CD14-positive monocyte (primary cell): Measurements from ENCODE around the gene MFNG. TPM values are rescaled to one million over a fixed set of nuclear protein-coding genes. Genes with fewer than 3 reads are reported as not detected.
A peak's percentile ranks its signal among the peaks of the same experiment; 100 is the strongest.

ENCODE experiments used
- DNase-seq, 3 donors: peaks; one replicate each; pipeline ENCODE4 v3.0.0-alpha.2; 2011 to 2022
- H2AFZ ChIP-seq: 2 replicates; pipeline ENCODE4 v1.6.0; 2012; ENCODE audit warnings: mild to moderate bottlenecking, low read depth, low read length, inconsistent platforms; ENCODE audit not compliant: insufficient read depth, poor library complexity, severe bottlenecking
- H3K27ac ChIP-seq, 2 donors: 1 replicate in 1 of 2; 2 replicates in 1 of 2; pipeline ENCODE4 v1.5.1; 2012 to 2013; ENCODE audit warnings: low read length in 2 of 2, control low read depth in 1 of 2, inconsistent platforms in 1 of 2, low read depth in 1 of 2, mild to moderate bottlenecking in 1 of 2
- H3K27me3 ChIP-seq, 2 donors: one replicate each; pipeline versions ENCODE4 v1.6.0 to v1.6.1; 2011 to 2013; ENCODE audit warnings: low read length in 2 of 2; ENCODE audit not compliant: control insufficient read depth in 2 of 2, insufficient read depth in 2 of 2
- H3K36me3 ChIP-seq, 2 donors: replicated peaks in 1 of 2; 1 replicate in 1 of 2; 2 replicates in 1 of 2; pipeline versions ENCODE4 v1.5.1 to v1.6.1; 2012 to 2013; ENCODE audit warnings: low read length in 2 of 2, control low read depth in 1 of 2, inconsistent platforms in 1 of 2, mild to moderate bottlenecking in 1 of 2; ENCODE audit not compliant: insufficient read depth in 2 of 2, control insufficient read depth in 1 of 2
- H3K4me1 ChIP-seq, 2 donors: 1 replicate in 1 of 2; 2 replicates in 1 of 2; pipeline versions ENCODE4 v1.5.1 to v1.6.1; 2012 to 2013; ENCODE audit warnings: low read length in 2 of 2, control low read depth in 1 of 2, inconsistent platforms in 1 of 2, mild to moderate bottlenecking in 1 of 2, moderate library complexity in 1 of 2; ENCODE audit not compliant: insufficient read depth in 2 of 2, control insufficient read depth in 1 of 2
- H3K4me2 ChIP-seq: replicated peaks from 2 replicates; pipeline ENCODE3; 2012; ENCODE audit warnings: low read length, moderate library complexity, mild to moderate bottlenecking; ENCODE audit not compliant: poor library complexity, severe bottlenecking; ENCODE audit errors: extremely low read depth
- H3K4me3 ChIP-seq, 3 experiments: fragments of 200-600 bp in 1 of 3; sonication (generic) in 1 of 3; replicated peaks in 1 of 3; 1 replicate in 2 of 3; 2 replicates in 1 of 3; pipeline ENCODE4 v1.5.1; 2011 to 2013; ENCODE audit warnings: low read length in 3 of 3, mild to moderate bottlenecking in 3 of 3, control low read depth in 2 of 3, low read depth in 2 of 3, inconsistent platforms in 1 of 3, moderate library complexity in 1 of 3
- H3K79me2 ChIP-seq: 2 replicates; pipeline ENCODE4 v1.6.0; 2012; ENCODE audit warnings: mild to moderate bottlenecking, control low read depth, inconsistent platforms, low read length, moderate library complexity; ENCODE audit not compliant: insufficient read depth
- H3K9ac ChIP-seq: 2 replicates; pipeline ENCODE4 v1.6.0; 2017; ENCODE audit warnings: low read length, mild to moderate bottlenecking; ENCODE audit not compliant: insufficient read depth, poor library complexity, severe bottlenecking
- H3K9me3 ChIP-seq, 2 donors: replicated peaks in 1 of 2; 1 replicate in 1 of 2; 2 replicates in 1 of 2; pipeline versions ENCODE4 v1.5.1 to v1.6.1; 2012 to 2013; ENCODE audit warnings: low read length in 2 of 2, control low read depth in 1 of 2; ENCODE audit not compliant: control insufficient read depth in 1 of 2, insufficient read depth in 1 of 2
- H4K20me1 ChIP-seq: 2 replicates; pipeline ENCODE4 v1.6.0; 2012; ENCODE audit warnings: mild to moderate bottlenecking, low read length, control low read depth, moderate library complexity; ENCODE audit not compliant: insufficient read depth
- H3K27ac Mint-ChIP-seq, 7 donors: one replicate each; pipeline ENCODE4 v1.8.0; 2020; ENCODE audit warnings: mild to moderate bottlenecking in 7 of 7, mixed read lengths in 7 of 7, moderate library complexity in 6 of 7, inconsistent platforms in 2 of 7
- H3K27me3 Mint-ChIP-seq, 3 donors: one replicate each; pipeline ENCODE4 v1.8.0; 2021 to 2022; ENCODE audit warnings: low read depth in 3 of 3, mild to moderate bottlenecking in 3 of 3, mixed read lengths in 3 of 3, moderate library complexity in 3 of 3, inconsistent platforms in 1 of 3
- H3K36me3 Mint-ChIP-seq, 2 donors: one replicate each; pipeline ENCODE4 v1.8.0; 2020; ENCODE audit warnings: mixed read lengths in 2 of 2, inconsistent platforms in 1 of 2, mild to moderate bottlenecking in 1 of 2
- H3K4me1 Mint-ChIP-seq: one replicate; pipeline ENCODE4 v1.8.0; 2020; ENCODE audit warnings: mild to moderate bottlenecking, mixed read lengths
- H3K4me3 Mint-ChIP-seq, 2 donors: one replicate each; pipeline ENCODE4 v1.8.0; 2020; ENCODE audit warnings: mild to moderate bottlenecking in 2 of 2, mixed read lengths in 2 of 2, moderate library complexity in 1 of 2
- H3K9me3 Mint-ChIP-seq, 7 donors: one replicate each; pipeline ENCODE4 v1.8.0; 2020 to 2022; ENCODE audit warnings: mixed read lengths in 7 of 7, mild to moderate bottlenecking in 6 of 7, moderate library complexity in 6 of 7, inconsistent platforms in 2 of 7
- WGBS: methylation state at CpG from one replicate; pipeline ENCODE4 v1.1.5; 2013; ENCODE audit warnings: missing lambda C conversion rate; ENCODE audit not compliant: insufficient coverage; 5-methylcytosine and 5-hydroxymethylcytosine counted together
- intact Hi-C, 2 donors: fragments of 100-400 bp; cut with micrococcal nuclease; formaldehyde crosslinking; loops; one replicate each; pipeline versions ENCODE4 v1.15.0 to v1.15.1; 2023
- polyA plus RNA-seq, 3 donors: library from polyadenylated mRNA; depleted of rRNA in 1 of 3; unstranded in 2 of 3; stranded (reverse) in 1 of 3; fragments of 300-500 nt in 2 of 3; fragments of >200 nt in 1 of 3; fragmentation: Illumina TruSeq in 2 of 3; gene quantifications; 1 replicate in 2 of 3; 2 replicates in 1 of 3; pipeline ENCODE4 v1.2.3, GENCODE V29; 2012 to 2021
- TF ChIP-seq, protein P1 (sequence below): fragments of 200-600 bp; IDR thresholded peaks from one replicate; pipeline ENCODE4 v1.8.0; 2022; ENCODE audit warnings: antibody characterized with exemption, mild to moderate bottlenecking

MFNG gene
- polyA plus RNA-seq, 3 donors: 84.1 to 196 (median 181) TPM

DNA sequence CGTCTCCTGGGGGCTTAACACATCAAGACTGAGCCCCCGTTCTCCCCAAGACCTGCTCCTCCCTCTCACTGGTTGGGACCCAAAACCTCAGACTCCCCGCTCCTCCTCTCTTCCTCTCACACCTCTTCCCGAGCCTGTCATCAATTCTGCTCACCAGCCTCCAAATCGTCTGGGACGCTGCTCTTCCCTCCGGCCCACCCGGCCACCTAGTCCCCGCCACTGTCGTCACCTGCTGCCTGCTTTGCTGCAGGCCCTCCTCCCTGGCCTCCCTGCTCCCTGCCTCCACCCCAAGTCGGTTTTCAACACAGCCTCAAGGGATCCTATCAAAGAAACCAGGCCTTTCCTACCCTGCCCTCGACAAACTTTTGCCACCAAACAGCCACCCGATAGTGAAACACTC is 3.1 kb downstream of the MFNG start:
- WGBS: 83% methylated on average over 11 of the region's 13 CpGs
- peak overlapping the region; percentile 100 for H3K4me2 ChIP-seq
- H3K4me3 ChIP-seq: peak overlapping the region in 1 of 3 experiments; percentile 97
- no peak overlapping the region for H2AFZ ChIP-seq
- Mint-ChIP-seq H3K9me3 (no peaks in the 10 kb centered on the region), H3K4me1 (peaks cover 52% of the 10 kb centered on the region), H3K4me3 (peak overlapping the region; percentile 43 to 83), H3K27ac (peak overlapping the region in 6 of 7 donors; percentile 25 to 95 (median 94)), H3K36me3 (peaks cover 36 to 50% of the 10 kb centered on the region in 2 donors), H3K27me3 (peaks cover 0 to 4% (median 1%) of the 10 kb centered on the region in 3 donors)
- no peaks in the 10 kb centered on the region for H3K27me3 ChIP-seq
- peak overlapping the region in 1 of 2 donors; percentile 93 for H3K27ac ChIP-seq
- H3K36me3 ChIP-seq: peaks cover 28 to 46% of the 10 kb centered on the region in 2 donors
- TF ChIP-seq, protein P1, sequence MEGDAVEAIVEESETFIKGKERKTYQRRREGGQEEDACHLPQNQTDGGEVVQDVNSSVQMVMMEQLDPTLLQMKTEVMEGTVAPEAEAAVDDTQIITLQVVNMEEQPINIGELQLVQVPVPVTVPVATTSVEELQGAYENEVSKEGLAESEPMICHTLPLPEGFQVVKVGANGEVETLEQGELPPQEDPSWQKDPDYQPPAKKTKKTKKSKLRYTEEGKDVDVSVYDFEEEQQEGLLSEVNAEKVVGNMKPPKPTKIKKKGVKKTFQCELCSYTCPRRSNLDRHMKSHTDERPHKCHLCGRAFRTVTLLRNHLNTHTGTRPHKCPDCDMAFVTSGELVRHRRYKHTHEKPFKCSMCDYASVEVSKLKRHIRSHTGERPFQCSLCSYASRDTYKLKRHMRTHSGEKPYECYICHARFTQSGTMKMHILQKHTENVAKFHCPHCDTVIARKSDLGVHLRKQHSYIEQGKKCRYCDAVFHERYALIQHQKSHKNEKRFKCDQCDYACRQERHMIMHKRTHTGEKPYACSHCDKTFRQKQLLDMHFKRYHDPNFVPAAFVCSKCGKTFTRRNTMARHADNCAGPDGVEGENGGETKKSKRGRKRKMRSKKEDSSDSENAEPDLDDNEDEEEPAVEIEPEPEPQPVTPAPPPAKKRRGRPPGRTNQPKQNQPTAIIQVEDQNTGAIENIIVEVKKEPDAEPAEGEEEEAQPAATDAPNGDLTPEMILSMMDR: no peak
- peaks cover 35 to 56% of the 10 kb centered on the region in 2 donors for H3K4me1 ChIP-seq
- no peaks in the 10 kb centered on the region for H3K9me3 ChIP-seq
- H3K9ac ChIP-seq: no peak overlapping the region
- H4K20me1 ChIP-seq: peaks cover 68% of the 10 kb centered on the region
- peaks cover 80% of the 10 kb centered on the region for H3K79me2 ChIP-seq
- intact Hi-C loops: no loop called here
- DNase-seq: no peak

DNA sequence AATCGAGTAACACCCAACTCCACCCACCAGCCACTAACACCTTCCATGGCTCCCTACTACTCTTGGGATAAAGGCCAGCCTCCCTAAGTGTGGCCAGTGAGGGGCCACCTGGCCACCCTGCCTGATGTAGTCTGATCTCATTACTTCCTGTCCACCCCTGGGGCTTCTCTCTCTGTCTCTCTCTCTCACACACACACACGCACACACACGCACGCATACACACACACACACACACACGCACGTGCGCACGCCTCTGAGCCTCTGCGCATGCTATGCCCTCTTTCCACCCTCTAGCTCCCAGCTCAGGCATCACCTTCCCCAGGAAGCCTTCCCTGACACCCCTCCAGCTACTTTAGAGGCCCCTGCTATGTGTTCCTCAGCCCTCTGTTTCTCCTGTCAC is 3.9 kb downstream of the MFNG start:
- Histone ChIP-seq H3K9ac (no peak overlapping the region), H3K27me3 (no peaks in the 10 kb centered on the region), H4K20me1 (peaks cover 75% of the 10 kb centered on the region), H3K27ac (peak overlapping the region in 1 of 2 donors; percentile 93), H3K79me2 (peaks cover 80% of the 10 kb centered on the region), H3K9me3 (no peaks in the 10 kb centered on the region), H3K4me1 (peaks cover 35 to 52% of the 10 kb centered on the region in 2 donors), H3K4me3 (no peak overlapping the region), H3K36me3 (peaks cover 36 to 54% of the 10 kb centered on the region in 2 donors), H3K4me2 (no peak overlapping the region), H2AFZ (no peak overlapping the region)
- Mint-ChIP-seq H3K9me3 (no peaks in the 10 kb centered on the region), H3K27ac (peak overlapping the region in 4 of 7 donors; percentile 34 to 95 (median 79)), H3K4me3 (peak overlapping the region in 1 of 2 donors; percentile 13), H3K36me3 (peaks cover 41 to 58% of the 10 kb centered on the region in 2 donors), H3K4me1 (peaks cover 47% of the 10 kb centered on the region), H3K27me3 (peaks cover 0 to 4% (median 1%) of the 10 kb centered on the region in 3 donors)
- intact Hi-C loops: no loop called here
- TF ChIP-seq, protein P1: no peak
- WGBS: 93% methylated on average over 7 of the region's 9 CpGs
- no peak for DNase-seq
